PC-3 (cell line): ENCODE measurements around the gene TANK. TPM values are rescaled to one million over a fixed set of nuclear protein-coding genes. Genes with fewer than 3 reads are reported as not detected.

ENCODE experiments used
- ATAC-seq: fragments of 200-7000 bp; cut with Tn5 transposase; 2 replicates; pipeline ENCODE4 v1.9.1; 2020; ENCODE audit warnings: mild to moderate bottlenecking, moderate library complexity
- BruUV-seq: library from RNA; stranded (reverse); fragments of 400-500 nt; replicated peaks from 2 replicates; lab custom pipeline; 2021; lab: Mats Ljungman, UMichigan
- CTCF ChIA-PET: fragments of 300-600 bp; sonication (Branson Sonifier 250); formaldehyde crosslinking; loops from one replicate; lab custom pipeline; 2022; ENCODE audit warnings: antibody characterized with exemption; lab: Charles Lee
- POLR2A ChIA-PET: fragments of 300-600 bp; sonication (Branson Sonifier 250); formaldehyde crosslinking; loops from one replicate; lab custom pipeline; 2022; ENCODE audit warnings: antibody characterized with exemption; ENCODE audit not compliant: unreplicated experiment; lab: Charles Lee
- DNase-seq: peaks from one replicate; pipeline ENCODE4 v3.0.0-alpha.2; 2015
- H2AFZ ChIP-seq: fragments of 300-600 bp; sonication (generic); 2 replicates; pipeline ENCODE4 v1.6.0; 2016; ENCODE audit warnings: antibody characterized with exemption, low read length
- H3F3A ChIP-seq: fragments of 300-600 bp; sonication (generic); one replicate; pipeline ENCODE4 v1.6.0; 2017; ENCODE audit warnings: antibody characterized with exemption, low read length, control low read depth, mild to moderate bottlenecking; ENCODE audit not compliant: unreplicated experiment
- H3K27ac ChIP-seq: fragments of 300-600 bp; sonication (generic); 2 replicates; pipeline ENCODE4 v1.5.1; 2016; ENCODE audit warnings: mild to moderate bottlenecking, low read length
- H3K27me3 ChIP-seq: fragments of 300-600 bp; sonication (generic); 2 replicates; pipeline ENCODE4 v1.6.1; 2016; ENCODE audit warnings: low read length, mixed read lengths
- H3K36me3 ChIP-seq: fragments of 300-600 bp; sonication (generic); 2 replicates; pipeline ENCODE4 v1.6.1; 2016; ENCODE audit warnings: low read depth, mixed run types, low read length, mixed read lengths
- H3K4me1 ChIP-seq: fragments of 300-600 bp; sonication (generic); 2 replicates; pipeline ENCODE4 v1.5.1; 2016; ENCODE audit warnings: low read length; ENCODE audit not compliant: insufficient read depth
- H3K4me2 ChIP-seq: fragments of 300-600 bp; sonication (generic); 2 replicates; pipeline ENCODE4 v1.6.0; 2016; ENCODE audit warnings: low read length
- H3K4me3 ChIP-seq: fragments of 300-600 bp; sonication (generic); 2 replicates; pipeline ENCODE4 v1.5.1; 2016; ENCODE audit warnings: mild to moderate bottlenecking, low read length, mixed read lengths
- H3K79me2 ChIP-seq: fragments of 300-600 bp; sonication (generic); 2 replicates; pipeline ENCODE4 v1.6.1; 2017; ENCODE audit warnings: low read length, mixed read lengths
- H3K9ac ChIP-seq: fragments of 300-600 bp; sonication (generic); 2 replicates; pipeline ENCODE4 v1.6.0; 2016; ENCODE audit warnings: mild to moderate bottlenecking, low read length
- H3K9me2 ChIP-seq: fragments of 300-600 bp; sonication (generic); replicated peaks from 2 replicates; pipeline ENCODE4 v1.6.1; 2016; ENCODE audit warnings: mixed run types, low read length, mixed read lengths
- H3K9me3 ChIP-seq: fragments of 300-600 bp; sonication (generic); 2 replicates; pipeline ENCODE4 v1.6.1; 2016; ENCODE audit warnings: low read length, mixed read lengths
- H4K20me1 ChIP-seq: fragments of 300-600 bp; sonication (generic); 2 replicates; pipeline ENCODE4 v1.6.1; 2016; ENCODE audit warnings: low read length, mixed read lengths
- CTCF ChIP-seq: fragments of 300-600 bp; sonication (generic); conservative IDR thresholded peaks from 2 replicates; pipeline ENCODE4 v1.5.1; 2017; ENCODE audit warnings: antibody characterized with exemption, low read depth, mild to moderate bottlenecking, low read length
- EZH2 ChIP-seq: fragments of 300-600 bp; sonication (generic); IDR thresholded peaks from one replicate; pipeline ENCODE4 v1.6.1; 2017; ENCODE audit warnings: antibody characterized with exemption, mild to moderate bottlenecking, low read length; ENCODE audit not compliant: unreplicated experiment
- EZH2phosphoT487 ChIP-seq: fragments of 300-600 bp; sonication (generic); IDR thresholded peaks from 2 replicates; pipeline ENCODE4 v1.6.1; 2018; ENCODE audit warnings: mild to moderate bottlenecking, antibody characterized with exemption, low read length, borderline replicate concordance
- intact Hi-C: fragments of 100-400 bp; cut with micrococcal nuclease; formaldehyde crosslinking; loops from 2 replicates; pipeline ENCODE4 v1.9.0; 2023
- total RNA-seq: library from RNA; depleted of rRNA; stranded (reverse); fragments of >200 nt; gene quantifications from 2 replicates; pipeline ENCODE4 v1.2.3, GENCODE V29; 2014

Gene TANK
- total RNA-seq, 1 experiment from 2014 or later, result 23.7 TPM

- Histone ChIP-seq H3K27me3 (no peaks in the 10 kb centered on the region), H3K27ac (no peak overlapping the region), H3K79me2 (no peaks in the 10 kb centered on the region), H3K4me3 (no peak overlapping the region), H3K9me3 (peaks cover 30% of the 10 kb centered on the region), H3F3A (no peaks in the 10 kb centered on the region), H3K36me3 (no peaks in the 10 kb centered on the region), H2AFZ (no peak overlapping the region), H3K9me2 (no peaks in the 10 kb centered on the region), H3K4me2 (no peak overlapping the region), H4K20me1 (no peaks in the 10 kb centered on the region), H3K4me1 (no peaks in the 10 kb centered on the region), H3K9ac (no peak overlapping the region)
- TF ChIP-seq EZH2phosphoT487, result no peak
- TF ChIP-seq CTCF, result no peak
- no peak for TF ChIP-seq EZH2
- CTCF ChIA-PET, result no interaction called here
- no peak for ATAC-seq
- no peak for DNase-seq
- BruUV-seq, result no TSS peak
- POLR2A ChIA-PET, result no interaction called here
- intact Hi-C loops, result no loop called here
Measured at GRCh38 chr2:161152302-161152701, 7.9 kb upstream of the TANK start.

- Histone ChIP-seq H3K79me2 (peaks cover 36% of the 10 kb centered on the region), H3K9me2 (no peaks in the 10 kb centered on the region), H3K4me2 (no peak overlapping the region), H3K4me3 (no peak overlapping the region), H3K4me1 (peaks cover 18% of the 10 kb centered on the region), H3K36me3 (peaks cover 11% of the 10 kb centered on the region), H3K27ac (0 out of 2 replicates have a peak overlapping the region, but pooled peaks have one; percentile 74), H3F3A (no peaks in the 10 kb centered on the region), H3K9ac (no peak overlapping the region), H3K27me3 (no peaks in the 10 kb centered on the region), H2AFZ (no peak overlapping the region), H3K9me3 (no peaks in the 10 kb centered on the region), H4K20me1 (peaks cover 8% of the 10 kb centered on the region; the same call in 1 of the 2 replicates)
- POLR2A ChIA-PET, result no interaction called here
- no TSS peak for BruUV-seq
- intact Hi-C loops, result no loop called here
- CTCF ChIA-PET, result no interaction called here
- TF ChIP-seq CTCF (no peak), EZH2 (no peak), EZH2phosphoT487 (no peak)
- ATAC-seq, result no peak
- DNase-seq, result no peak
Measured at GRCh38 chr2:161158882-161159281, 1.3 kb upstream of the TANK start.

DNA sequence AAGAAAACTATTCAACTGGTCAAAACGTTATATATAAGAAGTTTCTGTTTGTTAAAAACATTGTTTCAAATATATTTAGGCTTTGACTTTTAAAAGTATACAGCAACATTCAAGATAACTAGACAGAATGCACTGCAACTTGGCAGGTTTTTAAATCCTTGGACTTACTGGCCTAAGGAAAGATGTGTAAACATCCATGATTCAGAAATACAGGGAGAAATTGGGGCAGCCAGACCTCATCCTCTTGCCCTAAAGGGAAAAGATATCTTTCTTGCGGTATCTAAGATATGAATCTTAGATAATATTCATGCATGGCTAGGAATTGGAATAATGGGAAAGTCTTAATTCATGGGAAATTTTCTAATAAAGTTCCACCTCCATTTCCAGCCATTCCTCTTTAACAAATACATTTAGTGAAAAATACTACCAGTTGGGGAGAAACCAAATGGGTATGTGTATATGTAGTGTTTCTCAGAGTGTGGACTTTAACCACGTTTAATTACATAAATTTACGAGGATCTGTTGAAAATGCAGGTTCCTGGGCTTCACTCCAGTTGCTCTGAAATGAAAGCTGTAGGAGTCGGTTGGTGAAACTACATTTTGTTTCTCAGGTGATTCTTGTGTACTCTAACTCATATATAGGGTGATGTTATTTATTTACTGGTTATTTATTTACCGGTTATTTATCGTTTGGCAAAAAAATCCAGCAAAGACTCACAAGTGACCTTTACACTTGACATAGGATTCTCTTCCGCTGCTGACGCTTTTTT lies 587 bp upstream of the TANK start:
- Histone ChIP-seq H3K4me3 (peak overlapping the region; percentile 65), H4K20me1 (peaks cover 11% of the 10 kb centered on the region; the same call in 1 of the 2 replicates), H3K4me2 (peak overlapping the region; percentile 87), H3K27ac (peak overlapping the region; percentile 74), H3F3A (no peaks in the 10 kb centered on the region), H3K9ac (peak overlapping the region; percentile 57), H3K9me3 (no peaks in the 10 kb centered on the region), H2AFZ (peak overlapping the region; percentile 92), H3K9me2 (no peaks in the 10 kb centered on the region), H3K4me1 (peaks cover 18% of the 10 kb centered on the region), H3K36me3 (peaks cover 18% of the 10 kb centered on the region), H3K27me3 (no peaks in the 10 kb centered on the region), H3K79me2 (peaks cover 44% of the 10 kb centered on the region)
- DNase-seq, result peak; percentile 48
- ATAC-seq, result no peak; the same call in 1 of the 2 replicates
- TF ChIP-seq EZH2phosphoT487 (no peak), CTCF (no peak), EZH2 (no peak)
- CTCF ChIA-PET, result no interaction called here
- intact Hi-C loops, result loop anchor here (1.0 to 10.0 kb wide), 4 partner anchors 36 to 95 kb away; no protein-coding TSS in a partner anchor
- POLR2A ChIA-PET, result no interaction called here
- BruUV-seq, result no TSS peak
